SW480 (cell line): Measurements from ENCODE around the gene SLC48A1.

ENCODE experiments used
- DNase-seq: peaks from one replicate; pipeline ENCODE4 v3.0.0-alpha.2; 2016; ENCODE audit warnings: low spot score

Gene SLC48A1

DNA sequence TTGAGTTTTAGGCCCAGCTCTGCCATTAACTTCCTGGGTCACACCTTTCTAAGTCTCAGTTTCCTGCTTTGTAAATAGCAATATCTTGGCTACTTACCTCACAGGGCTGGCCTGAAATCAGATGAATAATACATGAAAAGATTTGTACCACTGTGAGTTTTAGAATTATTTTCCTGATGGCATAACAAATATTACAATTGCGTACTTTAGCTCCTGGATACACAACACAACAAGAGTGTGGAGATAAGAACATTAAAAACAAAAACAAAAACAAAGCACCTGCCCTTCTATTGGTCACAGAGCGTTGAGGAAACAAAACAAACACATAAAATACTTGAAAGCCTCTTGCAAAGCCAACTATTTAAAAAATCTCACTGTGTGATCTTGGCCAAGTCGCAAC is 51.6 kb downstream of the SLC48A1 start:
- DNase-seq = no peak

- DNase-seq = peak; percentile 81
These were observed 52.2 kb downstream of the SLC48A1 start for GRCh38 chr12:47825173-47825639.

GRCh38 chr12:47828008-47828975 is 55.3 kb downstream of the SLC48A1 start:
- no peak for DNase-seq

GRCh38 chr12:47828976-47829482 is 56.0 kb downstream of the SLC48A1 start:
- DNase-seq = peak; percentile 75

DNA sequence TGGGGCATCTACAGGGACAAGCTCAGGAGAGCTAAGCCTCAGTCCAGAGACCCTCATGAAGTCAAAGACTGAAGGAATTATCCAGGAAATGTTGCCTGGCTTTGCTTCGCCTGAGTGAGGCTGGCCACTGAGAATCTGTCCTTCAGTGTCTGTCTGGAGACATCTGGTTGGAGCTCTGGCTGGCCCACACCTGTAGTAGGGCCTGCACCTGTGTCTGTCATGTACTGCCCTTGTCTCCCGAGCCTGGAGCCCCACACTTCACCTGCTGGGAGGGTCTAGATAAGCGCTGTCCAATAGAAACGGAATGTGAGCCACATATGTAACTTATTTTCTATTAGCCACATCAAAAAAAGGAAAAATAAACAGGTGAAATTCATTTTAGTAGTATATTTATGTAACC is 56.5 kb downstream of the SLC48A1 start:
- no peak for DNase-seq
